CD4-positive, alpha-beta T cell treated with Interleukin-4 for 4 hours (primary cell): ENCODE measurements around the gene KNDC1.

Experiments used
- DNase-seq: peaks from one replicate; pipeline ENCODE4 v3.0.0-alpha.2; 2020

The KNDC1 gene

GRCh38 chr10:133197786-133198185, 37.8 kb downstream of the KNDC1 start:
- no peak for DNase-seq

- no peak for DNase-seq
These were observed 38.2 kb downstream of the KNDC1 start for GRCh38 chr10:133198206-133198605.

DNA sequence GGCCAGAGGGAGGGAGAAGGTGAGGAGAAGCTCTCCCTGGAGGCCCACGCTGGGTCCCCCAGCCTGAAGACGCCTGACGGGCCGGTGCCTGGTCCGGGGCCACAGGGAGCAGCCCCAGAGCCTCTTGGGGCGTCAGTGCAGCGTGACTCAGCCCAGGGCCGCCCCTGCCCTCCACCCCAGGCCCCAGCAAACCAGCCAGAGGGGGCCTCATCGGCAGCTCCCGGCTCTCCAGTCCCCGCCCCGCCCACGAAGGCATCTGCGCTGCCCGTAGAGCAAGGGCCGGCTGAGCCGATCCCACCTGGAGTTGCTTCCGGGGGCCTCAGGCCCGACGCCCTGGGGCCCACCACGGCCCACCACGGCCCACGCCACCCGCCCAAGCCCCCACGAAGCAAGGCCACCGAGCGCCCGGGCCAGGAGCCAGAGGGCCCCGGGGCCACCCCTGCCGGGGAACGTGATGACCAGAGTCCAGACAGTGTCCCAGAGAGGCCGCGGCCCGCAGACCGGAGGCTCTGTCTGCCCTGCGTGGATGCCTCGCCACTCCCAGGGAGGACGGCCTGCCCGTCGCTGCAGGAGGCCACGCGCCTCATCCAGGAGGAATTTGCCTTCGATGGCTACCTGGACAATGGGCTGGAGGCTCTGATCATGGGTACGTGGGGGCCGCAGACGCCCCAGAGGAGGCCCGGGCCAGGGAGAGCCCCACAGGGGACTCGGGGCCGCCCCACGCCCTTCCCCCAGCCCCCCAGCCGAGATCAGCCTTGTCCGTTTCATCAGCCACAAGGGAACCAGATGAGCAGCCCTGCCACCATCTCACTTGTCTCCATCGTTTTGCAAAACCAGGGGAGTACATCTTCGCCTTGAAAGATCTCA, 38.8 kb downstream of the KNDC1 start:
- no peak for DNase-seq

DNA sequence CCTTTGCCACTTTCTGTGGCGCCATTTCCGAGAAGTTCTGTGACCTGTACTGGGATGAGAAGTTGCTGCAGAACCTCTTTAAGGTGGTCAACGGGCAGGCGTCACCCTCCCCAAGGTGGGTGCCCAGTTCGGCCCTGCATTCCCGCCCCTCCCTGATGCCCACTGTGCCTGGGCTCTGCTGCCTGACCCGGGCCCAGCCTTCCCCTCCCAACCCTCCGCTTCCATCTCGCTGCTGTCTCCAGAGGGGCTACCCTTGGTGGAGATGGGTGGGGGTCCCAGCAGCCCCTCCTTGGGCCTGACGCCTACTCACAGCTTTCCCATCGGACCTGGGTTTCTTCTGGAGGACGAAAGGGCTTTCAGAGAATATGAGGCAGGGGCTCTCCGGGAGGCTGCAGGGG, 39.5 kb downstream of the KNDC1 start:
- DNase-seq = no peak

- DNase-seq = no peak
These were observed 40.1 kb downstream of the KNDC1 start for GRCh38 chr10:133199992-133200611.

DNA sequence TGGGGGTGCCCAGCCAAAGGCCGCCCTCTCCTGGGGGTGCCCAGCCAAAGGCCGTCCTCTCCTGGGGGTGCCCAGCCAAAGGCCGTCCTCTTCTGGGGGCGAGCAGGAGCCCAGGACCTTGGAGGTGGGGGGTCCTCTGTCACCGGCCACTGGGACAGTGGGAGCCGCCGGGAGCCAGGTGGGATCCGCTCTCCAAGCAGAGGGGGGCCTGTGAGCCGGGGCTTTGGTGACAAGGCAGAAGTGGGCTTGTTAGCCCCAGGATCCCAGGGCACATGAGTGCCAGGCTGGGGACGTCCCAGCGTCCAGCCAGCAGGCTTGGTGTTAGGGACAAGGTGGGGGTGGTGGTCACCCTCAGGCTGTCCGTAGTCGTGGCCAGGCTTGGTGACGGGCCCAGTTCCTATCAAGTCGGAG, 40.6 kb downstream of the KNDC1 start:
- no peak for DNase-seq

DNA sequence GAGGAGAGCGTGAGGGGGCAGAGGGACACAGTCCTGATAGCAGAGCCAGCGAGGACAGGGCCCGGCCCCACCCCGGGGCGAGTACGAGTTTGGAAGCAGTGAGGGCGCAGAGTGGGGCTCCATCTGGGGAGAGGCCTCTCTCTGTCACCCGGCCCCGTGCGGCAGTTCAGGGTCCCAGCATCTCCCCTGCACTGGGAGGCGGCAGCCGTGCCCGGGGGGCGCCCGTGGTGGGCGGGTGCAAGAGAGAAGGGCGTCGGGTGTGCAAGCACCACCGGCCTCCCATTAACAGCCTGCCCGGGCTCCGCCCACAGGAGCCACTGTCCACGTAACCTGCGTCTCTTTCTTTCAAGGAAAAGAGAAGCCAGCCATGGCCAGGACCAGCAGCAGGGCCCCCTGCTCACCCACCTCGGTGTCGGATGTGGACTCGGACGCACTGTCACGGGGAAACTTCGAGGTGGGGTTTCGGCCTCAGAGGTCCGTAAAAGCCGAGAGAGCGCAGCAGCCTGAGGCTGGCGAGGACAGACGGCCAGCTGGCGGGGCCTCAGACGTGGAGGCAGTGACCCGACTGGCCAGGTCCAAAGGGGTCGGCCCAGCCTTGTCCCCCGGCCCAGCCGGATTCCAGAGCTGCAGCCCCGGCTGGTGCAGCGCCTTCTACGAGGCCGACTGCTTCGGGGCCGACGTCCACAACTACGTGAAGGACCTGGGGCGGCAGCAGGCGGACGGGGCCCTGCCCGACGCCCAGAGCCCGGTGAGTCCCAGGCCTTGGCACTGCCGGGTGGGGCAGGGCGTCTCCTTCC, 41.3 kb downstream of the KNDC1 start:
- DNase-seq = no peak

DNA sequence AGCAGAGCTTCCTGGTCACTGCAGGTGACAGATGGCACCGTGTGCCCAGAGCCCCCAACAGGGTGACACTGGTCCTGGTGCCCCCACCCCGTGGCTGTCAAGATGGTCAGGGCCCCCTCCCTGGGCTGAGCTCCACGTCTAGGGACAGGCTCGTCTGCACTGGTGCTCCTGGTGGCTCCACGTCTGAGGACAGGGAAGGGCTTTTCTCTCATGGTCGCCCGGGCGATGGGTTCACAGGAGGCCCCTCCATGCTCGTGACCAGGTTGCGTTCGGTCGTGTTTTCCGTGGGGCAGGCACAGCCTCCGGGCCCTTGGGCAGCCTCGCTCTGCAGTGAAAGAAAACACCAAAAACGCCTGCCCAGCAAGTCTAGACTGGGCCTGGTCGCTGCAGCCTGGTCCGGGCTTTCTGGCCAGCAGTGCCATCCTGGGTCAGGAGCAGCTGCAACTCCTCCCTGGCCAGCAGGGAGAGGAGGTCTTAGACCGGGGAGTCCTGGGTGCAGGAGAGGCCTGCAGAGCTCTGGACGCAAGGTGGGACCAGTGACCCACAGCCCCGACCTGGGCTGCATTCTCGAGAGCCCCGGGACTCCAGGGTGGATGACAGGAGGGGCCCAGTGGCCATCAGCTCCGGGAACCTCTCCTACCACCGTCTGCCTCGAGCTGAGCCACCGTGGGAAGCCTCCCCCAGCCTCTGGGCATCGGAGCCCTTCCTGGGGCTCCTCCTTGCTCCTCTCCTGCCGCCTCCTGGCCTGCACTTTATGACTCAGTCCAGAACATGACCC, 42.1 kb downstream of the KNDC1 start:
- DNase-seq = no peak

DNA sequence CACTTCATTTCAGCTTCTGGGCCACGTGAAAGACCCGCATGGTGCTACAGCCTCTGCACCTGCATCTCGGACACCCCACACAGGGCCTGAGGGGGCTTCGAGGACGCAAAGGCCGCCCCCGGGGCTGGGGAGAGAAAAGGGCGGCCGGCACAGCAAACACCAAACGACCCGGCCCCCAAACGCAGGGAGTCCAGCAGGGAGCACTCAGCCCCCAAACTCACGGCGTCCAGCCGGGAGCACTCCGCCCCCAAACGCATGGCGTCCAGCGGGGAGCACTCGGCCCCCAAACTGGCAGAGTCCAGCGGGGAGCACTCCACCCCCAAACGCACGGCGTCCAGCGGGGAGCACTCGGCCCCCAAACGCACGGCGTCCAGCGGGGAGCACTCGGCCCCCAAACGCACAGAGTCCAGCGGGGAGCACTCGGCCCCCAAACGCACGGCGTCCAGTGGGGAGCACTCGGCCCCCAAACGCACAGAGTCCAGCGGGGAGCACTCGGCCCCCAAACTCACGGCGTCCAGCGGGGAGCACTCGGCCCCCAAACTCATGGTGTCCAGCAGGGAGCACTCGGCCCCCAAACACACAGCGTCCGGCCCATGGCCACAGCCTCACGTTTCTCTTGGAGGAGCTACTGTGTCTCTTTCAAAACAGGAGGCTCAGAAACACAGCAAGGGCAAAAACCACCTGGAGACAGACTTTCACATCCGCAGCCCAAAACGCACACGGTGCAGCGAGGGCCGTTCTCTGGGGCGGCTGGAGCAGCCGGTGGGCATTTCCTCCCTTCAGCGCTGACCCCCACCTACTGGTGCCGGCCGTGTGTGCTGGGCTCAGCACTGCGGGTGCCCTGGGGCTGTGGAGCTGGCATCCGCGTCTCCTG, 43.0 kb downstream of the KNDC1 start:
- DNase-seq = no peak

DNA sequence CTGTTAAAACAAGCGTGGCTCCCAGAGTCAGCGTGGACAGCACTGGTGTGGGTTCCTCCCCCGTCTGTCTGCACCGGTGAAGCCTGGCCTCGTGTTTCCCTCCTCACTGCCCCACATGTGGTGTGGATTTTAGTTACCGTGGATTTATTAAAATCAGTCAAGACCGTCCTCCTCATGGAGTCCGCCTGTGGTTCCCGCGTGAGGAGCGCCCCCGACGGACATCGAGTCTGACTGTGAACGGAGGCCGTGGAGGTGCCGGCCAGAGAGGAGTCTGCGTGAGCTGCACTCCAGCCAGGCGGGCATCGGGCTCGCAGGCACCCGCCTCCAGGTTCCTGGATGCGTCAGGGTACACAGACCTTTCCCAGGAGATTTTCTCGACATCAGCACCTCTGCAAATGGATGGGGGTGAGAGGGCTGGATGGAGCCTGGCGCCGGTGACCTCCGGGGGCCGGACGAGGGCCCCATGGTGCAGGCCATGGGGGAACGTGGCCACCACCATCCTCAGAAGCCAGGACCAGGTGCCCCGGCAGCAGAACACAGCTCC, 43.7 kb downstream of the KNDC1 start:
- DNase-seq = no peak

GRCh38 chr10:133204226-133205015, 44.4 kb downstream of the KNDC1 start:
- DNase-seq = no peak

DNA sequence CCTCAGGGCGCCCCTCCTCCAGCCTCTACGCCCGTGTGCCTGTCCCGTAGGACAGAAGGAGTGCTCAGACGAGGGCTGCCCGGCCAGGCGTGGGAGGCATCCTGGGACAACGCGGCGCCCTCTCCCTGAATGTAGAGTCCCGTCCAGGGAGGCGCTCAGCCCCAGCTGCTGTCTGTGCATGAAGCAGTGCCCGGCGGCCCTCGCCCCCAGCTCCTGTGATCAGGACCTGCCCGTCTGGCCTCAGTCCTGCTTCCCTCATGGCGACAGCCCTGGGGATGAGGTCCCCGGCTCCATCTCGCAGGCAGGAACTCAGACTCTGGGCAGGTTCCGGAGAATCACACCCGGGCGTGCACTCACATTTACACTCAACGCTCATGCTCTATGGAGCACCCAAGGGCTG, 45.1 kb downstream of the KNDC1 start:
- no peak for DNase-seq

DNA sequence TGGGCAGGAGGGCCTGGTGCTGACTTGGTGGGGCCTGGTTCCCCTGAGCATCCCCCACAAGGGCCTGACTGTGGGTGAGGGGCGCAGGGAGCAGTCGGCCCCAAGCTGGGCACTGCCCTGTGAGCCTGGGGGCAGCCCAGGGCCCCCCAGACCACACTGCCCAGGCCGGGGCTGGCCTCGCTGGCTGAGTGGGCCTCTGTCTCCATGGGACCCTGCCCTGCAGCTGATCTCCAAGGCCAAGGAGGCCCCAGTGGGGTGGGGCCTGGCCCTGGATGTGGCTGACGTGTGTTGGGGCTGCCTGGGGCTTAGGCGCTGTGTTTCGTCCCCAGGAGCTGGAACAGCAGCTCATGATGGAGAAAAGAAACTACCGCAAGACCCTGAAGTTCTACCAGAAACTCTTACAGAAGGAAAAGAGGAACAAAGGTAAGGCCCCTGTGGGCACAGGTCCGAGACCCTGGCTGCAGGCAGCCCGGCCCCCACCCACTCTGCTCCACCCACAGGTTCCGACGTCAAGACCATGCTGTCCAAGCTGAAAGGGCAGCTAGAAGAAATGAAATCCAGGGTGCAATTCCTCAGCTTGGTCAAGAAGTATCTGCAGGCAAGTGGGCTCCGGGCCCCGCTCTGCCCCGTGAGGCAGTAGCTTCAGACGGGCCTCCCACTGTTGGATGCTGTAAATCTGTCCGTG, 46.5 kb downstream of the KNDC1 start:
- no peak for DNase-seq

DNA sequence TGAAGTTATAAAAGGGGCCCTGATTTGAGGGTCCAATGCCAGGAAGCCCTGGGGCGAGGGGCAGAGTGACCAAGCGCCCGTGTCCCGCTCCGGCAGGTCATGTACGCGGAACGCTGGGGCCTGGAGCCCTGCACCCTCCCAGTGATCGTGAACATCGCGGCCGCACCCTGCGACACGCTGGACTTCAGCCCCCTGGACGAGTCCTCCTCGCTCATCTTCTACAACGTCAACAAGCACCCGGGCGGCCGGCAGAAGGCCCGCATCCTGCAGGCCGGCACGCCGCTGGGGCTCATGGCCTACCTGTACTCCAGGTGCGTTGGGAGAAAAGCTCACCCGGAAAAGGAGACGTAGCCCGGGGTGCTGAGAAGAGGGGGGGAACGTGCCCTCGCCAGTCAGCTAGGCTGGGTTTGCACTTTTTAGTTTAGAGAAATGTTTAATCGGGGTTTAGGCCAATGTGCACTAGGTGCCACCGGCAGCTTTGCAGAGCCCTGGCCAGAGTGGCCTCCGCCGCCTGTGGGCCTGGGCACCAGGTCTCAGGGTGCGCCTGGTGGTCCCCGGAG, 47.1 kb downstream of the KNDC1 start:
- DNase-seq = no peak

DNA sequence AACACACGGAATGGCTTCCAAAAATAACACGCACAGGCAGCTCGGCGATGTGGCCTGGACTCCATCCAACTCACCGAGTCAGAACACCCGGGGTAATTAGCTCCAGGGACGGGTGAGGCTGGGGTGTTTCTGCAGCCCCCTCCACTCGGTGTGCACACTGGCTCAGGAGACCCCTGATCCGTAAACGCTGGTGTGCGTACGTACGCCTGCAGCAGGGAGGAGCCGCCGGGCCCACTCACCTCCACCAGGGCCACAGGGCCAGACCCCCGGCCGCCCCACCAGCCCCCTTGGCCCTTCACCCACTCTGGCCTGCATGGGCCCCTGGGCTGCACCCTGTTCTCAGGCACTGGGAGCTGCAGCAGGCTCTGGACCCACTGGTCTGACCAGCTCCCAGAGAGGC, 47.6 kb downstream of the KNDC1 start:
- DNase-seq = no peak

- no peak for DNase-seq
These were observed 48.4 kb downstream of the KNDC1 start for GRCh38 chr10:133208466-133208865.

- DNase-seq = no peak
These were observed 49.1 kb downstream of the KNDC1 start for GRCh38 chr10:133209117-133209516.

DNA sequence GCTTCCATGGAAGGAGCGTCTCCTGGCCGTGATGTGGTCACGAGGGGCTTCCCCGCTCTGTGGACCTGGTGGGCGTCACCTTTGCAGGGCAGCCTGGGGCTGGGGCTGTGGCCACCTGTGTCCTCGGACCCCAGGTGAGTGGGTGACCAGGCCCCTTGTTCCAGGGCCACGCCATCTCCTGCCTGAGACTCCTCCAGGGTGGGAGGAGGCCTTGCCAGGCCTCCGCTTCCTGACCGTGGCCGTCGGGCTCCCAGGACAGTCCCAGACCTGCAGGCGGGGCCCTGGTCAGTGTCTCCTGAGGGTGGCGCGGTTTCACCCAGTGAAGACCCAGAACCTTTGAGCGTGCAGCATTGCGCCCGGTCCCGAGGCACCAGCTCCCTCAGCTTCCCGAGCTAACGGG, 49.6 kb downstream of the KNDC1 start:
- no peak for DNase-seq

DNA sequence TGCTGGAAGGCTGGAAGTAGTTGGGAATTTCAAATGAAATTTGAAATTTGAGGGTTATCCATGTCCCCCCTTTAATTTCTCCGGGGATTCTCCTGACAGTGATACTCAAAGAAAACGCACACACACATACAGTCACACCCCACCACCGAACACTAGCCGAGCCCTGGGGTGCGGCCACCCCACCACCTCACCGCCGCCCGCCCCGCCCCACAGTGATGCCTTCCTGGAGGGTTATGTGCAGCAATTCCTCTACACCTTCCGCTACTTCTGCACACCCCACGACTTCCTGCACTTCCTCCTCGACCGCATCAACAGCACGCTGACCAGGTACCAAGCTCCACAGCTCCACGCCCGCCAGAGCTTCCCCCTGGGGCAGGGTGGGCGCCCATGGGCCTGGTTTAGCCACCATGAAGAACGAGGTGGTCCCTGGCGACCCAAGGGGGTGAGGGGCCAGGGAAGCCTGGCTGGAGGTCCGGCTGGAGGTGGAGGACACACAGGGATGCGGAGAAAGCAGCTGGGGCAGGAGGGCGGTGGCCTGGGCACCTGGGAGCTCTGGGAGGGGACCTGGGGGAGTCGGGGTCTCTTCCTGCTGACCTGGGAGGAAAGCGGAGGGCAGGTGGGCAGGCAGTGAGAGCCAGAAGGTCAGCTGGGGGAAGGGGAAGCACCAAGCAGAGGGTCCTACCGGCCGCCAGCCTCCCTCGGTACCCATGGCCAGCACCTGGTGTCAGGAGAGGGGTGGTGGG, 50.5 kb downstream of the KNDC1 start:
- DNase-seq = no peak
